ENCODE data around the gene PPP1R8.

The PPP1R8 gene

GRCh38 chr1:27872802-27873551 lies 42.4 kb downstream of the PPP1R8 start:
- DNase-seq: peak; percentile 7

GRCh38 chr1:27873671-27874384 lies 43.2 kb downstream of the PPP1R8 start:
- DNase-seq: no peak

- no peak for DNase-seq
Observed at GRCh38 chr1:27876341-27877114, 45.9 kb downstream of the PPP1R8 start.

- no peak for DNase-seq
Observed at GRCh38 chr1:27877115-27877416, 46.5 kb downstream of the PPP1R8 start.

GRCh38 chr1:27878039-27878438 lies 47.5 kb downstream of the PPP1R8 start:
- DNase-seq: no peak

GRCh38 chr1:27878787-27879335 lies 48.3 kb downstream of the PPP1R8 start:
- no peak for DNase-seq

GRCh38 chr1:27879374-27880082 lies 48.9 kb downstream of the PPP1R8 start:
- no peak for DNase-seq

- no peak for DNase-seq
Observed at GRCh38 chr1:27882543-27882903, 51.9 kb downstream of the PPP1R8 start.

- no peak for DNase-seq
Observed at GRCh38 chr1:27883536-27883935, 53.0 kb downstream of the PPP1R8 start.

- DNase-seq: no peak
Observed at GRCh38 chr1:27884006-27884954, 53.7 kb downstream of the PPP1R8 start.

- DNase-seq: no peak
Observed at GRCh38 chr1:27885114-27885528, 54.5 kb downstream of the PPP1R8 start.

- no peak for DNase-seq
Observed at GRCh38 chr1:27885621-27886352, 55.2 kb downstream of the PPP1R8 start.

- DNase-seq: no peak
Observed at GRCh38 chr1:27886353-27886679, 55.7 kb downstream of the PPP1R8 start.

GRCh38 chr1:27886744-27887143 lies 56.2 kb downstream of the PPP1R8 start:
- DNase-seq: no peak

- no peak for DNase-seq
Observed at GRCh38 chr1:27887215-27888021, 56.8 kb downstream of the PPP1R8 start.

GRCh38 chr1:27889506-27889905 lies 58.9 kb downstream of the PPP1R8 start:
- DNase-seq: no peak

GRCh38 chr1:27891196-27891889 lies 60.8 kb downstream of the PPP1R8 start:
- DNase-seq: peak; percentile 31

GRCh38 chr1:27894521-27894920 lies 63.9 kb downstream of the PPP1R8 start:
- DNase-seq: no peak

Measured in activated T-cell treated with anti-CD3 and anti-CD28 coated beads for 4 hours (primary cell).